K562 (cell line): ENCODE data around the gene FOXD2. TPM values are rescaled to one million over a fixed set of nuclear protein-coding genes. Genes with fewer than 3 reads are reported as not detected.

Experiments
- CREB1 ChIP-seq, 2 experiments: sonication (generic) in 1 of 2; formaldehyde crosslinking in 1 of 2; IDR thresholded peaks; 2 replicates each; pipeline versions ENCODE4 v1.6.1 to v1.8.0; 2012 to 2022; ENCODE audit warnings: inconsistent platforms in 1 of 2, mild to moderate bottlenecking in 1 of 2, missing genetic modification reagents in 1 of 2, moderate library complexity in 1 of 2
- CREBBP ChIP-seq: IDR thresholded peaks from one replicate; pipeline ENCODE4 v1.6.1; 2012; ENCODE audit warnings: low read depth, mild to moderate bottlenecking, control low read depth, inconsistent platforms, low read length
- NEUROD1 ChIP-seq: fragments of 150-350 bp; IDR thresholded peaks from 2 replicates; pipeline ENCODE4 v1.6.1; 2014; ENCODE audit warnings: borderline replicate concordance, low read length, low read depth; ENCODE audit not compliant: partially characterized antibody
- PPARD ChIP-seq: fragments of 250-450 bp; sonication (Bioruptor Pico); IDR thresholded peaks from 2 replicates; pipeline ENCODE4 v1.8.0; 2022; ENCODE audit warnings: inconsistent platforms, mild to moderate bottlenecking, moderate library complexity
- SMARCB1 ChIP-seq: IDR thresholded peaks from 2 replicates; pipeline ENCODE4 v1.6.1; 2011; ENCODE audit warnings: improper control_type of control experiment, low read depth; ENCODE audit not compliant: insufficient read length
- THAP12 ChIP-seq: fragments of 250-450 bp; sonication (Bioruptor Pico); IDR thresholded peaks from 2 replicates; pipeline ENCODE4 v1.9.0; 2021; ENCODE audit warnings: mild to moderate bottlenecking, inconsistent platforms
- U2AF2 ChIP-seq: fragments of 200-400 bp; formaldehyde crosslinking; optimal IDR thresholded peaks from 2 replicates; pipeline ENCODE3; 2017; ENCODE audit warnings: low read depth, mild to moderate bottlenecking, low read length
- ZNF12 ChIP-seq: sonication (generic); formaldehyde crosslinking; IDR thresholded peaks from 2 replicates; pipeline ENCODE4 v1.4.0; 2020; ENCODE audit warnings: mild to moderate bottlenecking, missing genetic modification reagents
- ZSCAN32 ChIP-seq: fragments of 450-650 bp; formaldehyde crosslinking; IDR thresholded peaks from 2 replicates; pipeline ENCODE4 v1.4.0; 2020; ENCODE audit warnings: mild to moderate bottlenecking, moderate library complexity
- polyA plus RNA-seq, 8 experiments: library from polyadenylated mRNA; depleted of rRNA in 4 of 8; stranded (reverse) in 5 of 8; unstranded in 3 of 8; fragments of >200 nt; fragmentation: Nextera tagmentation in 2 of 8; fragmentation: Illumina TruSeq in 1 of 8; extraction: Ambion mirVana in 2 of 8; extraction: Trizol in 1 of 8; gene quantifications; 2 replicates each; pipeline versions ENCODE4 v1.2.1 to v1.2.3, GENCODE V29; 2011 to 2014; ENCODE audit warnings: inconsistent platforms in 1 of 8, missing spikeins in 1 of 8
- total RNA-seq, 7 experiments: library from RNA; depleted of rRNA in 6 of 7; stranded (reverse); fragments of >200 nt in 6 of 7; fragmentation: Illumina TruSeq in 2 of 7; extraction: Trizol in 2 of 7; gene quantifications; 2 replicates each; pipeline versions ENCODE4 v1.2.1 to v1.2.3, GENCODE V29; 2011 to 2021; ENCODE audit warnings: low replicate concordance in 1 of 7

Gene FOXD2
- total and polyA plus RNA-seq, 9 of the 15 experiments (the other 6 are each of a cell fraction or from before 2014, with no cell fraction given) = 0.06 to 1.2 (median 0.22) TPM

DNA sequence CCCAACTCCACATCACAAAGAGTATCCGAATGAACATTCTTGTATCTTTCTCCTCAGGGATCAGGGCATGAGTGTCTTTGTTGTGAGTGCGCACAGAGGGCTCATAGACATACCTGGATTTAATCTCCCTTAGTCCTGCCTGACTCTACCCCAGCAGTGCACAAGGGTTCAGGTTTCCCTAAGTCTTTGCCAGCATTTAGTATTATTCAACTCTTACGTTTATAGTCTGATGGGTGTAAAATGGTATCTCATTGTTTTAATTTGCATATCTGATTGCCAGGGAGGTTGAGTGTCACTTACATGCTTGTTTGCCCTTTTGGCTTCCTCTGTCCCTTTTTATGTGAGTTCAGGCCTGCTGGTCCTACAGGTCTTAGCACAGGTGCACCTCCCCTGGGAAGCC is 49.5 kb downstream of the FOXD2 start (continued):
- TF ChIP-seq THAP12 (CRISPR knock-in tag) = no peak
- TF ChIP-seq NEUROD1 = no peak
- TF ChIP-seq CREB1 (IDR thresholded peaks at IDR 0.05) = no peak
- TF ChIP-seq CREB1 (CRISPR knock-in tag; IDR thresholded peaks at IDR 0.05) = no peak
- no peak for TF ChIP-seq CREBBP
- TF ChIP-seq SMARCB1 = no peak
- TF ChIP-seq U2AF2 = no peak
- no peak for TF ChIP-seq PPARD (CRISPR knock-in tag)
- TF ChIP-seq ZSCAN32 (CRISPR knock-in tag) = no peak
- TF ChIP-seq ZNF12 (CRISPR knock-in tag) = no peak
